GM12878 (cell line): ENCODE measurements around the gene ZNF282. TPM values are rescaled to one million over a fixed set of nuclear protein-coding genes. Genes with fewer than 3 reads are reported as not detected.

Experiments used
- CBFB ChIP-seq: IDR thresholded peaks from 2 replicates; pipeline ENCODE4 v1.6.1; 2016; ENCODE audit warnings: antibody characterized with exemption, low read depth
- E2F4 ChIP-seq: IDR thresholded peaks from 2 replicates; pipeline ENCODE4 v1.6.1; 2012; ENCODE audit warnings: low read depth, low read length, improper control_type of control experiment
- EGR1 ChIP-seq, 2 experiments: IDR thresholded peaks; 1 replicate in 1 of 2; 2 replicates in 1 of 2; pipeline ENCODE4 v1.6.1; 2011 to 2012; ENCODE audit warnings: low read depth in 2 of 2, low read length in 2 of 2, borderline replicate concordance in 1 of 2, mild to moderate bottlenecking in 1 of 2, moderate library complexity in 1 of 2
- FOS ChIP-seq: IDR thresholded peaks from 3 replicates; pipeline ENCODE4 v1.6.1; 2011; ENCODE audit warnings: borderline replicate concordance; ENCODE audit not compliant: insufficient read length; ENCODE audit errors: extremely low read depth
- IKZF2 ChIP-seq, 2 experiments: fragments of 450-650 bp; IDR thresholded peaks; 2 replicates each; pipeline ENCODE4 v1.6.1; 2017; ENCODE audit warnings: mild to moderate bottlenecking in 2 of 2, moderate library complexity in 2 of 2
- JUND ChIP-seq: IDR thresholded peaks from 2 replicates; pipeline ENCODE4 v1.6.1; 2012; ENCODE audit warnings: low read depth, mild to moderate bottlenecking, low read length, improper control_type of control experiment, moderate library complexity
- RAD51 ChIP-seq: fragments of 450-650 bp; IDR thresholded peaks from 2 replicates; pipeline ENCODE4 v1.6.1; 2016; ENCODE audit warnings: moderate library complexity, mild to moderate bottlenecking, inconsistent platforms
- polyA plus RNA-seq, 11 experiments: library from polyadenylated mRNA; depleted of rRNA in 4 of 11; unstranded in 6 of 11; stranded (reverse) in 5 of 11; fragments of >200 nt; fragmentation: Nextera tagmentation in 4 of 11; fragmentation: Illumina TruSeq in 1 of 11; extraction: Ambion mirVana in 4 of 11; extraction: Trizol in 1 of 11; gene quantifications; 1 replicate in 1 of 11; 2 replicates in 10 of 11; pipeline versions ENCODE4 v1.2.1 to v1.2.3, GENCODE V29; 2011 to 2016; ENCODE audit warnings: inconsistent platforms in 2 of 11, missing spikeins in 2 of 11, low read depth in 1 of 11
- total RNA-seq, 4 experiments: library from RNA; depleted of rRNA in 3 of 4; stranded (reverse); fragments of >200 nt in 3 of 4; fragmentation: Illumina TruSeq in 1 of 4; extraction: Trizol in 1 of 4; gene quantifications; 2 replicates each; pipeline versions ENCODE4 v1.2.1 to v1.2.3, GENCODE V29; 2013 to 2021
- TF ChIP-seq, protein P1 (sequence below): IDR thresholded peaks from 2 replicates; pipeline ENCODE4 v1.6.1; 2012; ENCODE audit warnings: improper control_type of control experiment, low read depth, low read length; ENCODE audit not compliant: insufficient replicate concordance
- TF ChIP-seq, protein P2 (sequence below): IDR thresholded peaks from 2 replicates; pipeline ENCODE4 v1.6.1; 2011; ENCODE audit warnings: borderline replicate concordance, low read depth, mild to moderate bottlenecking, moderate library complexity, mixed read lengths, low read length; ENCODE audit not compliant: insufficient read depth; ENCODE audit errors: extremely low read length
- TF ChIP-seq, protein P3 (sequence below), 3 experiments: IDR thresholded peaks in 2 of 3; conservative IDR thresholded peaks in 1 of 3; 2 replicates each; pipeline ENCODE4 v1.5.1; 2011; ENCODE audit warnings: low read depth in 3 of 3, low read length in 3 of 3, mild to moderate bottlenecking in 3 of 3, control low read depth in 2 of 3, moderate library complexity in 2 of 3, inconsistent platforms in 1 of 3, mixed read lengths in 1 of 3; ENCODE audit not compliant: control insufficient read depth in 2 of 3, insufficient read depth in 1 of 3; ENCODE audit errors: extremely low read depth in 1 of 3
- TF ChIP-seq, protein P4 (sequence below): fragments of 450-650 bp; IDR thresholded peaks from 2 replicates; pipeline ENCODE4 v1.6.1; 2016; ENCODE audit warnings: mild to moderate bottlenecking

ZNF282 gene
- total and polyA plus RNA-seq, 10 of the 15 experiments (the other 5 are each of a cell fraction or from before 2014, with no cell fraction given) = 0.35 to 28.4 (median 8.1) TPM

DNA sequence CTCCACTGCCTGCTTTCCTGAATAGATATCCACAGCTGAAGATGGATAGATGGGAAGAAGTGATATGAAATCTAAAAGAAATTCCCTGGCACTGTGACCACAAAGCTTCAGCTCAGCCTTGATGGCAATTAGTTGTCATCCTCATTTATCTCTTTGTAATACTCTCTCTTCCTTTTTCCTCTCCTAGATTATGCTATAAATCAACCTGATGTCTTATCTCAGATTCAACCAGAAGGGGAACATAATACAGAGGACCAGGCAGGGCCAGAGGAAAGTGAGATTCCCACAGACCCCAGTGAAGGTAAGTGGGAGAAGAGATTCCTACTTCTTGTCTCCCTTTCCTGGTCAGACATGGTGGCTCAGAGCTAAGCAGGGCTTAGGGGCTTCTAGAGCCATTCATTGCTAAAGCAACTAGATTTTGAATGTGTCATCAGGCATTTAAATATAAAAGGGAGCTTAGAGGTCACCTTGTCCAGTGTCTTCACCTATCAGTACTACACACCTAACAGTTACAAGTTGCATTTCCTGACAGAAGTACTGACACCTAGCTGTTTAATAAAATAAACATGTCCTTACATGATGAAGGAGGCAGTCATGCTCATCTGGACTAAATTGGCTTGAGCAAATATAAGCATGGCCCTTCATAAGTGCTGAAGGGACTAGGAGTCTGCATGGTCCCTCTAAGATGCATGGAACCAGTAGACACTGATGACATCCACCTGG lies 28.6 kb upstream of the ZNF282 start (continued):
- TF ChIP-seq, protein P1, sequence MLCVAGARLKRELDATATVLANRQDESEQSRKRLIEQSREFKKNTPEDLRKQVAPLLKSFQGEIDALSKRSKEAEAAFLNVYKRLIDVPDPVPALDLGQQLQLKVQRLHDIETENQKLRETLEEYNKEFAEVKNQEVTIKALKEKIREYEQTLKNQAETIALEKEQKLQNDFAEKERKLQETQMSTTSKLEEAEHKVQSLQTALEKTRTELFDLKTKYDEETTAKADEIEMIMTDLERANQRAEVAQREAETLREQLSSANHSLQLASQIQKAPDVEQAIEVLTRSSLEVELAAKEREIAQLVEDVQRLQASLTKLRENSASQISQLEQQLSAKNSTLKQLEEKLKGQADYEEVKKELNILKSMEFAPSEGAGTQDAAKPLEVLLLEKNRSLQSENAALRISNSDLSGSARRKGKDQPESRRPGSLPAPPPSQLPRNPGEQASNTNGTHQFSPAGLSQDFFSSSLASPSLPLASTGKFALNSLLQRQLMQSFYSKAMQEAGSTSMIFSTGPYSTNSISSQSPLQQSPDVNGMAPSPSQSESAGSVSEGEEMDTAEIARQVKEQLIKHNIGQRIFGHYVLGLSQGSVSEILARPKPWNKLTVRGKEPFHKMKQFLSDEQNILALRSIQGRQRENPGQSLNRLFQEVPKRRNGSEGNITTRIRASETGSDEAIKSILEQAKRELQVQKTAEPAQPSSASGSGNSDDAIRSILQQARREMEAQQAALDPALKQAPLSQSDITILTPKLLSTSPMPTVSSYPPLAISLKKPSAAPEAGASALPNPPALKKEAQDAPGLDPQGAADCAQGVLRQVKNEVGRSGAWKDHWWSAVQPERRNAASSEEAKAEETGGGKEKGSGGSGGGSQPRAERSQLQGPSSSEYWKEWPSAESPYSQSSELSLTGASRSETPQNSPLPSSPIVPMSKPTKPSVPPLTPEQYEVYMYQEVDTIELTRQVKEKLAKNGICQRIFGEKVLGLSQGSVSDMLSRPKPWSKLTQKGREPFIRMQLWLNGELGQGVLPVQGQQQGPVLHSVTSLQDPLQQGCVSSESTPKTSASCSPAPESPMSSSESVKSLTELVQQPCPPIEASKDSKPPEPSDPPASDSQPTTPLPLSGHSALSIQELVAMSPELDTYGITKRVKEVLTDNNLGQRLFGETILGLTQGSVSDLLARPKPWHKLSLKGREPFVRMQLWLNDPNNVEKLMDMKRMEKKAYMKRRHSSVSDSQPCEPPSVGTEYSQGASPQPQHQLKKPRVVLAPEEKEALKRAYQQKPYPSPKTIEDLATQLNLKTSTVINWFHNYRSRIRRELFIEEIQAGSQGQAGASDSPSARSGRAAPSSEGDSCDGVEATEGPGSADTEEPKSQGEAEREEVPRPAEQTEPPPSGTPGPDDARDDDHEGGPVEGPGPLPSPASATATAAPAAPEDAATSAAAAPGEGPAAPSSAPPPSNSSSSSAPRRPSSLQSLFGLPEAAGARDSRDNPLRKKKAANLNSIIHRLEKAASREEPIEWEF = no peak
- TF ChIP-seq, protein P2, sequence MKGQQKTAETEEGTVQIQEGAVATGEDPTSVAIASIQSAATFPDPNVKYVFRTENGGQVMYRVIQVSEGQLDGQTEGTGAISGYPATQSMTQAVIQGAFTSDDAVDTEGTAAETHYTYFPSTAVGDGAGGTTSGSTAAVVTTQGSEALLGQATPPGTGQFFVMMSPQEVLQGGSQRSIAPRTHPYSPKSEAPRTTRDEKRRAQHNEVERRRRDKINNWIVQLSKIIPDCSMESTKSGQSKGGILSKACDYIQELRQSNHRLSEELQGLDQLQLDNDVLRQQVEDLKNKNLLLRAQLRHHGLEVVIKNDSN = no peak
- TF ChIP-seq JUND (no peak), RAD51 (no peak), E2F4 (no peak), FOS (no peak), CBFB (no peak), EGR1 (IDR thresholded peaks at IDR 0.05; ENCODE audit: borderline replicate concordance in 1 of 2, low read depth in 2 of 2, low read length in 2 of 2) (no peak), IKZF2 (IDR thresholded peaks at IDR 0.05) (no peak)
- TF ChIP-seq, protein P3, sequence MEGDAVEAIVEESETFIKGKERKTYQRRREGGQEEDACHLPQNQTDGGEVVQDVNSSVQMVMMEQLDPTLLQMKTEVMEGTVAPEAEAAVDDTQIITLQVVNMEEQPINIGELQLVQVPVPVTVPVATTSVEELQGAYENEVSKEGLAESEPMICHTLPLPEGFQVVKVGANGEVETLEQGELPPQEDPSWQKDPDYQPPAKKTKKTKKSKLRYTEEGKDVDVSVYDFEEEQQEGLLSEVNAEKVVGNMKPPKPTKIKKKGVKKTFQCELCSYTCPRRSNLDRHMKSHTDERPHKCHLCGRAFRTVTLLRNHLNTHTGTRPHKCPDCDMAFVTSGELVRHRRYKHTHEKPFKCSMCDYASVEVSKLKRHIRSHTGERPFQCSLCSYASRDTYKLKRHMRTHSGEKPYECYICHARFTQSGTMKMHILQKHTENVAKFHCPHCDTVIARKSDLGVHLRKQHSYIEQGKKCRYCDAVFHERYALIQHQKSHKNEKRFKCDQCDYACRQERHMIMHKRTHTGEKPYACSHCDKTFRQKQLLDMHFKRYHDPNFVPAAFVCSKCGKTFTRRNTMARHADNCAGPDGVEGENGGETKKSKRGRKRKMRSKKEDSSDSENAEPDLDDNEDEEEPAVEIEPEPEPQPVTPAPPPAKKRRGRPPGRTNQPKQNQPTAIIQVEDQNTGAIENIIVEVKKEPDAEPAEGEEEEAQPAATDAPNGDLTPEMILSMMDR (IDR thresholded peaks at IDR 0.05 in 2 of 3, conservative IDR thresholded peaks at IDR 0.05 in 1 of 3; ENCODE audit: control insufficient read depth in 2 of 3, extremely low read depth in 1 of 3, insufficient read depth in 1 of 3, low read depth in 3 of 3, low read length in 3 of 3) = no peak
- TF ChIP-seq, protein P4, sequence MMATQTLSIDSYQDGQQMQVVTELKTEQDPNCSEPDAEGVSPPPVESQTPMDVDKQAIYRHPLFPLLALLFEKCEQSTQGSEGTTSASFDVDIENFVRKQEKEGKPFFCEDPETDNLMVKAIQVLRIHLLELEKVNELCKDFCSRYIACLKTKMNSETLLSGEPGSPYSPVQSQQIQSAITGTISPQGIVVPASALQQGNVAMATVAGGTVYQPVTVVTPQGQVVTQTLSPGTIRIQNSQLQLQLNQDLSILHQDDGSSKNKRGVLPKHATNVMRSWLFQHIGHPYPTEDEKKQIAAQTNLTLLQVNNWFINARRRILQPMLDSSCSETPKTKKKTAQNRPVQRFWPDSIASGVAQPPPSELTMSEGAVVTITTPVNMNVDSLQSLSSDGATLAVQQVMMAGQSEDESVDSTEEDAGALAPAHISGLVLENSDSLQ = no peak
